Gastrocnemius medialis (tissue), 4 donors: ENCODE results near the gene RIPK4. TPM values are rescaled to one million over a fixed set of nuclear protein-coding genes. Genes with fewer than 3 reads are reported as not detected.

Experiments
- ATAC-seq, 2 donors: fragments of 150-250 bp; one replicate each; pipeline ENCODE4 v1.9.1; 2016
- DNase-seq, 2 donors: peaks; one replicate each; pipeline ENCODE4 v3.0.0-alpha.2; 2019
- H3K27ac ChIP-seq, 4 donors: fragments of 200-600 bp; sonication (generic); 1 replicate in 1 of 4; 2 replicates in 3 of 4; pipeline ENCODE4 v1.5.1; 2016 to 2018; ENCODE audit warnings: mild to moderate bottlenecking in 2 of 4, moderate library complexity in 1 of 4
- H3K27me3 ChIP-seq, 3 donors: fragments of 200-600 bp; sonication (generic) in 2 of 3; 1 replicate in 1 of 3; 2 replicates in 2 of 3; pipeline versions ENCODE4 v1.5.1 to v1.6.0; 2016 to 2019; ENCODE audit warnings: mild to moderate bottlenecking in 1 of 3, moderate library complexity in 1 of 3
- H3K36me3 ChIP-seq, 2 donors: fragments of 200-600 bp; sonication (generic) in 1 of 2; one replicate each; pipeline ENCODE4 v1.5.1; 2017 to 2018
- H3K4me1 ChIP-seq, 2 donors: fragments of 200-600 bp; sonication (generic) in 1 of 2; one replicate each; pipeline ENCODE4 v1.5.1; 2016 to 2017; ENCODE audit warnings: mild to moderate bottlenecking in 2 of 2
- H3K4me3 ChIP-seq, 4 donors: fragments of 200-600 bp; sonication (generic) in 3 of 4; 1 replicate in 1 of 4; 2 replicates in 3 of 4; pipeline ENCODE4 v1.5.1; 2016 to 2019; ENCODE audit warnings: mild to moderate bottlenecking in 2 of 4
- H3K9me3 ChIP-seq, 3 donors: fragments of 200-600 bp; sonication (generic) in 2 of 3; 1 replicate in 1 of 3; 2 replicates in 2 of 3; pipeline ENCODE4 v1.5.1; 2016 to 2019
- CTCF ChIP-seq, 5 experiments: fragments of 450-650 bp in 3 of 5; fragments of 200-600 bp in 2 of 5; sonication (generic) in 2 of 5; IDR thresholded peaks in 4 of 5; conservative IDR thresholded peaks in 1 of 5; 1 replicate in 4 of 5; 2 replicates in 1 of 5; pipeline ENCODE4 v1.5.1; 2016 to 2019; ENCODE audit warnings: antibody characterized with exemption in 5 of 5, mild to moderate bottlenecking in 3 of 5, moderate library complexity in 3 of 5
- POLR2A ChIP-seq, 2 donors: fragments of 450-650 bp; IDR thresholded peaks; one replicate each; pipeline ENCODE4 v1.6.1; 2017; ENCODE audit warnings: antibody characterized with exemption in 2 of 2, mild to moderate bottlenecking in 2 of 2, moderate library complexity in 2 of 2
- in situ Hi-C, 4 donors: fragments of 200-750 bp; cut with MboI; loops; one replicate each; pipeline versions ENCODE4 v1.15.0 to v1.8.0; 2017; ENCODE audit warnings: low sequenced_read_pairs in 4 of 4
- intact Hi-C: fragments of 100-400 bp; cut with DNase I; formaldehyde crosslinking; loops from one replicate; pipeline ENCODE4 v1.15.1; 2023; ENCODE audit warnings: low total_unique reads
- total RNA-seq, 4 donors: library from RNA; depleted of rRNA; stranded (reverse); fragments of >200 nt; gene quantifications; one replicate each; pipeline versions ENCODE4 v1.1.0 to v1.2.3, GENCODE V29; 2016

RIPK4 gene
- total RNA-seq, 4 donors from 2014 or later = 0.04 to 0.07 TPM; not detected in 2

DNA sequence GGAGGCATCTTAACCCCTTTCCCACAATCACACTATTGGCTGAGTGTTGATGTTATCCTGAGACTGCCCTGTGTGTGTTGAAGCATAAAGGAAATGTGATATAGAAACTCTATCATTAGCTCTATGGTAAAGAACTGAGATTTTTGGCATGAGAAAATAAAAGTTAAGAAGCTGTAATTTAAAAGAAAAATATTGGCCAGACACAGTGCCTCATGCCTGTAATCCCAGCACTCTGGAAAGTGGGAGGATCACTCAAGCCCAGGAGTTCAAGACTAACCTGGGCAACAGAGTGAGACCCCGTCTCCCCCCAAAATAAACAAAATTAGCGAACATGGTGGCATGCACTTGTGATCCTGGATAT, 14.2 kb upstream of the RIPK4 start:
- H3K27me3 ChIP-seq = peaks cover 36 to 54% (median 38%) of the 10 kb centered on the region in 3 donors
- no peaks in the 10 kb centered on the region for H3K9me3 ChIP-seq
- TF ChIP-seq CTCF (IDR thresholded peaks at IDR 0.05 in 4 of 5, conservative IDR thresholded peaks at IDR 0.05 in 1 of 5) = no peak
- TF ChIP-seq POLR2A (IDR thresholded peaks at IDR 0.05) = no peak
- no peak overlapping the region for H3K4me3 ChIP-seq
- peaks cover 0 to 6% of the 10 kb centered on the region in 2 donors for H3K4me1 ChIP-seq
- DNase-seq (no peak), ATAC-seq (no peak)
- intact Hi-C loops = no loop called here
- H3K27ac ChIP-seq = no peak overlapping the region
- in situ Hi-C loops = no loop called here
- no peaks in the 10 kb centered on the region for H3K36me3 ChIP-seq

DNA sequence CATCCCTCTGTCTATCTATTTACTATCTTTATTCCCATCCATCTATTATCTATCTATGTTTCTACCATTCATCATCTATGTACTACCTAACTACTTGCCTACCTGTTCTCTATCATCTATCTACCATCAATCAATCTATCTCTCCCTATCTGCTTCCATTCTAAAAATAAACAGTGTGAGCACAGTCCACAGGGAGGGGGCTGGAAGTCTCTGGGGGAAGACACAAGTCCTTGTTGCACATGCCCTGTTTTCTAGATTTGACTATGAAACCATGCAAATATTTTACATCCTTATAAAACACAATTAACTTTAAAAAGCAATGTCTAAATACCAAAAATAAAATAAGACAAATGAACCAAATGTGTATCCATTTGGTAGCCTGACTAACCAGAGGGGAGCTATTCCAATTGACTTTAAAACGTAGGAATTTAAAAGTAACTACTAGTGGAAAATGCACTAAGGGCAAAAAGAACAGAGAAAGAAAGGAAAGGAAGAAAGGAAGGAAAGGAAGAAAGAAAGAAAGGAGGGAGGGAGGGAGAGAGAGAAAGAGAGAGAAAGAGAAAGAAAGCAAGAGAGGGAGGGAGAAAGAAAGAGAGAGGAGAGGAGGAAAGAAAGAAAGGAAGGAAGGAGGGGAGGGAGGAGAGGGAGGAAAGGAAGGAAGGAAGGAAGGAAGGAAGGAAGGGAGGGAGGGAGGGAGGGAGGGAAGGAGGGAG, 13.6 kb upstream of the RIPK4 start:
- Histone ChIP-seq H3K36me3 (no peaks in the 10 kb centered on the region), H3K4me3 (no peak overlapping the region), H3K27me3 (peaks cover 36 to 53% (median 38%) of the 10 kb centered on the region in 3 donors), H3K9me3 (no peaks in the 10 kb centered on the region), H3K4me1 (peaks cover 0 to 6% of the 10 kb centered on the region in 2 donors), H3K27ac (no peak overlapping the region)
- in situ Hi-C loops (no loop called here), intact Hi-C loops (no loop called here)
- DNase-seq = no peak
- no peak for ATAC-seq
- no peak for TF ChIP-seq CTCF (IDR thresholded peaks at IDR 0.05 in 4 of 5, conservative IDR thresholded peaks at IDR 0.05 in 1 of 5)
- no peak for TF ChIP-seq POLR2A (IDR thresholded peaks at IDR 0.05)

- Histone ChIP-seq H3K4me3 (no peak overlapping the region), H3K36me3 (no peaks in the 10 kb centered on the region), H3K27ac (no peak overlapping the region), H3K9me3 (no peaks in the 10 kb centered on the region), H3K27me3 (peaks cover 32 to 51% (median 33%) of the 10 kb centered on the region in 3 donors), H3K4me1 (peaks cover 0 to 6% of the 10 kb centered on the region in 2 donors)
- ATAC-seq (no peak), DNase-seq (no peak)
- in situ Hi-C loops (loop anchor here (5.0 to 10.0 kb wide), 2 partner anchors 165 to 172 kb away; no protein-coding TSS in a partner anchor), intact Hi-C loops (loop anchor here (5.0 kb wide), 1 partner anchor 497 kb away; no protein-coding TSS in a partner anchor)
- no peak for TF ChIP-seq POLR2A (IDR thresholded peaks at IDR 0.05)
- TF ChIP-seq CTCF (IDR thresholded peaks at IDR 0.05 in 4 of 5, conservative IDR thresholded peaks at IDR 0.05 in 1 of 5) = no peak
Measured at GRCh38 chr21:41779659-41780058, 12.8 kb upstream of the RIPK4 start.

DNA sequence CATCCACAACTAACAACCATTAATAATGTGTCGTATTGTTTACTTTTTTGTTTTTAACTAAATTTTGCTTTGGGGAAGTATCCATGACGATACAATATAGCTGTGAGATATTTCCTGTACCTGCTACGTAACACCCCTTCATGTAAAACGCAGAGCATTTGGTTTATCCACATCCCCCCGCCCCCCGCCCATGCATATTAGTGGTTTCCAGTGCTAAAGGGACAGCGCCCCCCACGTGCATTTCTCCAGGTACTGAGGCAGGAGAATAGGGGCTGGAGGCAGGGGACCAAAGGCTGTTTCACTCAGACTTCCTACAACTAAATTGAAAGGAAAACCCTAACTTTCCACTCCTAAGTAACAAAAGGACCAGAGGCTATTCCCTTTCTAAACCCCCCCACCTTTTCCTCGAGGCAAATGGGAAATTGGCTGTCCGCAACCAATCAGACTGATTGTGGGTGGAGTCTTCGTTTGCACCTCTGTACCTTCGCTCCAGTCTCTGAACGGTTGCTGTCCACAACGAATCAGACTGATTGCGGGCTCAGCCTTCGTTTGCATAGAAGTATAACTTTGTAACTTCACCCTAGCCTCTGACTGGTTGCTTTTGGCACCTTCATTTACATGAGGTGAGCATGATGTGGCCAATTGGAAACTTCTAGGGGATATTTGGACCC, 12.2 kb upstream of the RIPK4 start:
- no peaks in the 10 kb centered on the region for H3K9me3 ChIP-seq
- no peaks in the 10 kb centered on the region for H3K36me3 ChIP-seq
- H3K27me3 ChIP-seq = peaks cover 26 to 49% (median 27%) of the 10 kb centered on the region in 3 donors
- intact Hi-C loops = loop anchor here (1.0 to 5.0 kb wide), 2 partner anchors 167 to 497 kb away; no protein-coding TSS in a partner anchor
- H3K4me1 ChIP-seq = peaks cover 0 to 6% of the 10 kb centered on the region in 2 donors
- no peak for DNase-seq
- no peak overlapping the region for H3K4me3 ChIP-seq
- ATAC-seq = no peak
- in situ Hi-C loops = loop anchor here (5.0 to 10.0 kb wide), 2 partner anchors 164 to 172 kb away; no protein-coding TSS in a partner anchor
- TF ChIP-seq CTCF (IDR thresholded peaks at IDR 0.05 in 4 of 5, conservative IDR thresholded peaks at IDR 0.05 in 1 of 5) (no peak), POLR2A (IDR thresholded peaks at IDR 0.05) (no peak)
- H3K27ac ChIP-seq = no peak overlapping the region
